ENCODE measurements around the gene URGCP.
"Not testable (repeated sequence)": the region's sequence is repeated elsewhere in the genome, so short reads cannot be mapped to it uniquely, and the experiment has no call there.

URGCP gene

DNA sequence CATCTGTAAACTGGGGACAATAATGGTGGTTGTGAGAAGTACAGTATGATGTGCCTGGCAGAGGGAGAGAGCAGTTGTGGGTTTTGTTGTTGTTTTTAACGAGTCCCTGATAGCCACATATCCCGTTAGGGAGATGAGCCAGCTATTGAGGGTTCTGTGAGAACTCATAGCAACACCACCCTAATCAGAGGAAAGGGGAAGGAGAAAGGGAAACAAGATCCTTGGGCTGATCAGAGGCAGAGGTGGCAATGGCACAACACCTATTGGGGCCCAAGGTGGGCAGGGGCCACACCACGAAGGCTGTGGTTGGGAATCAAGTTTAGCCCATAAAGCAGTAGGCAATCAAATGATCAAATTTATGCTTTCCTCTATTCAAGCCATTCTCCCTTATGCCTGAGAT, 35.3 kb downstream of the URGCP start:
- no peak for DNase-seq

DNA sequence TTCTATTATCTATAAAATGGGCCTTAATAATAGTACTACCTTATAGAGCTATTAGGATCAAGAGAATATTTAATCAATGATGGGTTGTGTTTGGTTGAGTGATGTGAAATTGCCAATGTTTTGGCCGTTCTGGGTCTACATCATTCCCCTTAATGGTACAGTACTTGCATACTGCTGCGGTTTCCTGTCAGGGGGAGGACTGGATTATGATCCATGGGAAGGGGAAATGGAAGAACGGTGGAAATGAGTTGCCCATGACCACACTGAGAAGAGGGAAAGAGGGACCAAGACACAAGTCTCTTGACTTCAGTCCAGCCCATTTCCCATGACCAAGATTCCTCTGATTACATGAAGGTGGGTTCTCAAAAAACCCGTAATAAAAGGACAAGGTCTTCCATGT, 36.1 kb downstream of the URGCP start:
- DNase-seq: no peak

DNA sequence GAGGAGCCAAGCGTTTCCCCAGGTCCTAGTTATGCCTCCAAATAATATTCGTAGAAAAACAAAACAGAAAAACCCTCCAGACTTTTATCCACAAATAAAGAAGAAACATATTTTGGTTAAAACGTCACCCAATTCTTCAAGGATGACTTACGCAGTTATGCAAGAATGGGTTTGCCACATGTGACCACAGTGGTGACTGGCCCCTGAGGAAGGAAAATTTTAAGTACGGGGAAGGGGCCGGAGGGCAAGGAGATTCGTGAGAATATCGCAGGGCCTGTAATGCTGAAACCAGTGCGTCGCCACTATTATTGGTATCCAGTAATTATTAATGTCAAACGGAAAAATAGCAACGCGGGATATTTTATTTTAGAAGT, 36.5 kb downstream of the URGCP start:
- DNase-seq: no peak

DNA sequence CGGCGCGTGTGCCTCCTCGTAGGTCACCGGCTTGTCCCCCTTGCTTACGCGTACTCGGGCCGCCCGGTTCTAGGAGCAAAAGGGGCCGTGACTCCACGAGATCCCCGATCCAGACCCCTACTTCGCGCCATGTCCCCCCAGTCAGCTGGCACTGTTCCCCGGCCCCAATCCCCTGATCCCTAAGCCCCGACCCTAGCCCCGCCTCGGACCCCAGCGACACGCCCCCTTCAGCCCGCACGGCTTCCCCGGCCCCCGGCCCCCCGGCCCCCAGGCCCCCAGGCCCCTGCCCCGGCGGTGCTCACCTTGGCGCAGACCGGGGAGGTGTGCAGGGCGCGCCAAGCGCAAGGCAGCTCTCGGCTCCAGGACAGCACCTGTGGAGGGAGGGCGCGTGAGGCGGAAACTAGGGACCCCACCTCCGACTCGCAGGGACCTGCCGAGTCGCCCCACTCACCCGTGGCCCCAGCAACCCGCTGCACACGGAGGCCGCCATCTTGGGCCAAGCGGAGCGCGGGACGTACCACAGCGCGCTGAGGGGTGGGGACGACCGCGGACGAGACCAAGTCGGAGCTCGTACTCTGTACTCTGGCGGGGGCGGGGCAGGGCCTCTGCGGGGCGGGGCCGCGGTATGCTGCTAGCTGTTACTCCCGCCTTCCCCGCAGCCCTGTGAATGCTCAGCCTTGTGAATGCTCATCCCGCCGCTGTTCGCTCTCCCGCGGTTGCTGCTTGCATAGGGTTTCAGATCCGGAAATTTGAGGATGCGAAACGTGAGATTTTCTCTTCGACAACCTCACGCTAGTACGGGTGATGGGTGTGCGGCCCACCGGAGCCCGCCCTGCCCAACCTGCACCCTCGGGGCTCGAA, 37.2 kb downstream of the URGCP start, which contains the start of gene MRPS24:
Gene MRPS24, minus strand, starts transcription at position 512 of the 861 bp plus-strand sequence. Its CDS starts 22 bp downstream, at position 490.
- DNase-seq: peak; percentile 97

DNA sequence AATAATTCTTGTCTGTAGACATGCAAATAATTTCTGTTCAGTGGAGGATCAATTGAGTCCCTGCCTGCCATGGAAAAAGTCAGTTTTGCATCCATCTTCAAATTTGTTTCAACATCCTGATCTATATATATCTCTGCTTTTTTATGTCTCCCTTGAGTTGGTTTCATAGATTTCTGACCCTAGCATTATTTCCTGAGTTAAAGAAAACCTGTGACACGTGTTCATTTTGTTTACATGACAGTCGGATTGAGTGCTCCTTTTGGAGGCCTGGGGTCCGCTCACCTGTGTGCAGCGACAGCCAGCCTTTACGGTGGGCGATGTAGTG, 37.8 kb downstream of the URGCP start:
- DNase-seq: no peak

DNA sequence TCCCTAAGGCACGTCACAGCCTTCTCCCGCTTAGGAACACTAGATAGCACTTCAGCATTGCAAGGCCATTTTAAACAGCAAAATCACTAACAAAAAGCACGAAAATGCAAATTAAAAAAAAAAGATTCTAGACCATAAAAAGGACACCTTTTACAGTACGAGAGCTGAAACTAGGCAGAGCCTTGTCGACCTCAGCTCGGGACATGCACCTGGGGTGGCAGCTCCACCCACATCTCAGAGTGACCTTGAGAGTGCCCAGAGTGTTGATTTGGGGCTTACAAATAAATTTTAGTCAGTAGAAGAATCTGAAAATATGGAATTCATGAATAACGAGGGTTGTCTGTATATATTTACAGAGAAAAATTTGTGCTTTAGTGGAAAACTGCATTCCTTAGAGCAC, 38.2 kb downstream of the URGCP start:
- DNase-seq: no peak

DNA sequence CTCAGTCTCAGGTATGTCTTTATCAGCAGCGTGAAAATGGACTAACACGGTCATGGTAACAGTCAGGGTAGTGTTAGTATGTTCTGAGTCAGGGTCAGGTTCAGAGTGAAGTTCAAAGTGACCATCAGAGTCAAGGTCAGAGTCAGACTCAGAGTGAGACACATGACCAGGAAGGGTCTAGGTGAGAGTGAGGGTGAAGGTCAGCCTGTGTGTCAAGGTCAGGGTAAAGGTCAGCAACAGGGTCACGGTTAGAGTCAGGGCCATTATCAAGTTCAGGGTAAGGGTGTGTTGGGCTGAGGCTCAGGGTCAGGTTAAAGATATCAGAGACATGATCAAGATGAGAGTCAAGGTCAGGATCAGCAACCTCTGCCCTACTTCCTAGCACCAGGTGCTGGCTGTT, 41.1 kb downstream of the URGCP start:
- no peak for DNase-seq

DNA sequence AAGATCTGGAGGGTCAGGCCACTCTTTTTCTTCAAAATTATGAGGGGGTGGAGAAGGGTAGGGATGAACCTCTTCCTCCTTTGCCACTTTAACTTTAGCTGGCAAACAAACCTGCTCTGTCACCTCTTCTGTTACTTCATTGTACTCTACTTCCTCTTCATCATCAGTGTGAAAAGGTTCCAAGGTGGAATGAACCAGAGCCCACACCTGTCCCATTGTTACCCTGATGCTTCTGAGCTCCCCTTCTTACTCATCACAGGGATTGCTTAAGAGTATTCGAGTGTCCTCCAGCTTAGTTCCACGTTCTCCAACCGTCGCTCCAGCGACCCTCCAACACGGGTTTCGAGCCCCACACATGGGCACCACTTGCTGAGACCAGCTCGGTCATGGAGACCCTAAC, 42.3 kb downstream of the URGCP start:
- DNase-seq: no peak

DNA sequence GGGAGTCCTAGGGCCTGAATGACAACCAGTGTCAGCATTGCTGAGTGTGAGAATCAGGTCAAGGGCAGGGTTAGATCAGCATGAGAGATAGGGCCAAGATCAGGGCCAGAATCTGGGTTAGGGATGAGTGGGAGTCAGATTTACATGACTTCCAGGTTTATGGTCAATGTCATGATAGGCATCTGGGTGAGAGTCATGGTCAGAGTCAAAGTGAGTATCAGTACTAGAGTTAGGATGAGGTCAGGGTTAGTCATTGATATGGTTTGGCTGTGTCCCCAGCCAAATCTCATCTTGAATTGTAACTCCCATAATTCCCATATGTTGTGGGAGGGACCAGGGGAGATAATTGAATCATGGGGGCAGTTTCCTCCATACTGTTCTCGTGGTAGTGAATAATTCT, 49.4 kb downstream of the URGCP start:
- no peak for DNase-seq

DNA sequence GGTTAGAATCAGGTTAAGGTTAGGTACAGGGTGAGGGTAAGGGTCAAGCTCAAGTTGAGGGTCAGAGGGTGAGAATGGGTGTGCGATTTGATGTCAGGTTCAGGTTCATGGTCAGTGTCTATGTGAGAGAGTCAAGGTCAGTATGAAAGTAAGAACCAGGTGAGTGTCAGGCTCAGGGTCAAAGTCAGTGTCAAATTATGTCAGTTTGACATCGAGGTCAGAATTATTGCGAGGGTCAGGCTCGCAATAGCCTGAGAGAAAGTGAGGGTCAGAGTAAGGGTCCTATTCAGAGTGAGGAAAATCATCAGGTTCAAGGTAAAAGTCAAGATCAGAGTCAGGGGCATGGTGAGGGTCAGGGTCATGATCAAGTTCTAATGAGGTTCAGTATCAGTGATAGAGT, 50.1 kb downstream of the URGCP start:
- DNase-seq: no peak

DNA sequence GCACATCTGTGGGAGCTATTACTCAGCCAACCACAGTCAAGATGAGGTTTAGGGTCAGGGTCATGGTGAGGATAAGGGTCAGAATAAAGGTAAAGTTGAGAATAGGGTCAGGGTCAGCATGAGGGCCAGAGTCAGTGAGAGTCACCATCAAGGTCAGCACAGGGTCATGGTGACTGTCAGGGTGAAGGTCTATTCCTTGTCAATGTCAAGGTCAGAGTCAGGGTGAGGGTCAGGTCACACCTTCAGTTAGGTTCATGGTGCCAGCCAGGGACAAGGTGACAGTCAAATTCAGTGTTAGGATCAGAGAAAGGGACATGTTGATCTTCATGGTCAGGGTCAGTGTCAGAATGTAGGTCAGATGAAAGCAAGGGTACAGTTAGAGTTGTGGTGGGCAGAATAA, 51.2 kb downstream of the URGCP start:
- DNase-seq: no peak

DNA sequence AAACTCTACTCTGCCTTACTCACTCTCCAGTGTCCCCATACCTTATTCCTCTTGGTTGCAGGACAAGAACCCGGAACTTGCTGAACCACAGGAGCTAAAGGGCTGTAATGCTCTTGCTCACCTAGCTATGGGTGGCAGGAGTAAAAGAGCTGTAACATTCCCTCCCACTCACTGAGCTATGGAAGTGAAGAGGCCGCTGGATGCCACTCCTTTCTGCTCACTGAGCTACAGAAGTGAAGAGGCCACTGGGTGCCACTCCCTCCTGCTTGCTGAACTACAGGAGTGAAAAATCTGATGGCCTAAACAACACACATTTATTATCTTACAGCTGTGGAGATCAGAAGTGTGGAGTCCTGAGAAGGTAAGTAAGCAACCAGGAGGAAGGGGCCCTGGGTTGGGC, 54.6 kb downstream of the URGCP start:
- no peak for DNase-seq

DNA sequence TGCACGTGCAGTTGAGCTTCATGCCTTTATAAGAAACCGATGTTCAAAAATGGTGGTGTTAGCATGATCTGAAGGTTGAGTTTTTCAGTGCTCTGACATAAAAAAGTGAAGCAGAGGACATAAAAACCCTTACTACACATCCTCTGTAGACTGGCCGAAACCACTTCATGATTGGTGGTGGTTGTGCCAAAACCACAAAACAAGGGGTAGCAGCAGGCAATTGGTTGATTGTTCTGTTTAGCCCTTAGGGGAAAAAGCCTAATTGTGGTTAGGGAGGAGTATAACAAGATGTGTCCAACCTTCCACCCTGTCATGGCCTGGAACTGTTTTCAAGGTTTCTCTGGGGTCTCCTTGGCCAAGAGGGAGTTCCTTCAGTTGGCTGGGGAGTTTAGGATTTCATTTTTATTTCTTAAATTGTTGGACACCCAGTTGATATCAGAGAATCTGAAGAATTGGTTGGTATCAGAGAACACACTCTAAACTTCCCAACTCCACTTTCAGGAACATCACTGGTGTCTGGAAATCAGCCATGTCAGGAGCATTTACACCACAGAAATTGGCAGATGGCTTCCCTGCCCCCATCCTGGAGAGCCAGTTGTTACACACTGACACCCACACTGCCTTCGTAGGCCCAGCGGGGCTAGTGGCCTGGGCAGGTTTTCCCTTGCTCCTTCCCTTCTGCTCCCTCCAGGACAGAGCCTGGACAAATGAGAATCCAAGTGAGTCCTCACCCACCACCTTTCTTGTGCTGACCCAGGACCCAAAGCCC, 55.9 kb downstream of the URGCP start:
- no peak for DNase-seq

DNA sequence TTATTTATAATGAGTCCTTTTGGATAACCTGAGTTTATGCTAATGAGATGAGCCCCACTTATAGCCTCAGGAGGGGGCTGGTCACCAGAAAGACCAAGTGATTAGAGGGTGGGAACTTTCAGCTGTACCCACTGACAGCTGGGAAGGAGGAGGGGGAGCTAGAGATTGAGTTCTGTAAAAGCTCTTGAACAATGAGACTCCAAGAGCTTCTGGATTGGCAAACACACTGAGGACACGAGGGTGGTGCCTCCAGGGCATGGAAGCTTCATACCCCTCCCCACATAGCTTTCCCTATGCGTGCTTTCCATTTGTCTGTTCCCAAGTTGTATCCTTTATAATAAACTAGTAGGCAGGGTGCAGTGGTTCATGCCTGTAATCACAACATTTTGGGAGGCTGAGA, 57.3 kb downstream of the URGCP start:
- DNase-seq: no peak

DNA sequence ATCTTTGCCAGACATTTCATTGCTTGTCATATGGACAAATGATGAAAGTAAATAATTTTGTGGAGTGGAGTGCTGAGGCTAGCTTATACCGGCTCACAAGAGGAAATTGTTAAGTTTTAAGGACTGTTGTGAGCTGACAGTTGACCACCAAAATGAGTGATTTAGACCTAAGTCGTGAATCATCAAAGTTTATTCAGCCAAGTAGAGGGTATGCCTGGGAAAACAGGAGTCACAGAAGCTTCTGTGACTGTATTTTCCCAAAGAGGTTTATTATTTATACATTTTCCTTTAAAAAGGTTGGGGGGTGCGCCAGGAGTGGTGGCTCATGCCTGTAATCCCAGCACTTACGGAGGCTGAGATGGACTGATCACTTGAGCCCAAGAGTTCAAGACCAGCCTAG, 58.9 kb downstream of the URGCP start:
- no peak for DNase-seq

DNA sequence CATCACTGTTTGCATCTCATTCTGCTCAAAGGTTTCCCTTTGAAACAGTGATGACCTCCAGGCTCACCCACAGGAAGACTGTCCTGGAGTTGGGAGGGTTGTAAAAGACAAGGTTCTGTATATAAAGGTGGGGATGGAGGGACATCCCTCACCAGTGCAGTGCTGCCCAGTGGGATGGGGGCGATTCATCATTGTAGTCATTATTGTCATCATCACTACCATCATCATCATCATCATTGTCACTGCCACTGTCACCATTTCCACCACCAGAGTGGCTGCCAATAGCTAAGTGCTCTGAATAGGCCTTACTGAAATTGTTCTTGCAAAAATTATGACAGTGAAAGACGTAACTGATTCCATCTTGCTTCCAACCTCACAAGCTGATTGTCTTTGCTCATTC, 61.7 kb downstream of the URGCP start:
- DNase-seq: no peak

DNA sequence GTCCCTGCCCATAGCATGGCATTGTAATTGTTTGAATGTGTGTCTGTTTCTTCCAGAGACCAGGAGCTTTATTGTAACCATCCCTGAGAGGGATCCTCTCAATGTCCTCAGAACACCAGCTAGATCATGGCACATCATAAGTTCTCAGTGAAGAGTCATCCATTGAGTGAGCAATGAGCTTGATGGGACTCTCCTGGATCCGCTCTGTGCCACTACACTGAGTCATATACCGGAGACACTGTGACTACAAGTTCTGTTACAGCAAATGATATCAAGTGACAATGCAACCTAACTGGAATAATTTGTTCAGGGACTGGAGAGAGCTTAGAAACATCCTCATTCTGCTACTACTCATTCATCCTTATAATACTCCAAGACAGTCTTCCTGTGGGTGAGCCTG, 62.1 kb downstream of the URGCP start:
- no peak for DNase-seq

DNA sequence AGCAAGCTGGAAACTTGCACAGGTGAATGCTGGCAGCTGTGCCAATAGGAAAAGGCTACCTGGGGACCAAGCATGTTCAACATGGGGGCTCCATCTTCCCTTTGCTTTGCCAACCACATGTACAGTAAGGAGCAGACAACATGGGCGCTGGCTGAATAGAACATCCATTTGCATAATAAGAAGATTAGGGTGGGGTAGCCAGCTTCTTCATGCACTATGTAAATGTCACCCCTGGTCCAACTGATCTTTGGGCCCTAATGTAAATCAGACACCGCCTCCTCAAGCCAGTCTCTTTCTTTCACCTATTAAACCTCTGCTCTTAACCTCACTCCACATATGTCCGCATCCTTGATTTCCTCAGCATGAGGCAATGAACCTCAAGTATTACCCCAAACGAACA, 63.1 kb downstream of the URGCP start:
- DNase-seq: no peak

DNA sequence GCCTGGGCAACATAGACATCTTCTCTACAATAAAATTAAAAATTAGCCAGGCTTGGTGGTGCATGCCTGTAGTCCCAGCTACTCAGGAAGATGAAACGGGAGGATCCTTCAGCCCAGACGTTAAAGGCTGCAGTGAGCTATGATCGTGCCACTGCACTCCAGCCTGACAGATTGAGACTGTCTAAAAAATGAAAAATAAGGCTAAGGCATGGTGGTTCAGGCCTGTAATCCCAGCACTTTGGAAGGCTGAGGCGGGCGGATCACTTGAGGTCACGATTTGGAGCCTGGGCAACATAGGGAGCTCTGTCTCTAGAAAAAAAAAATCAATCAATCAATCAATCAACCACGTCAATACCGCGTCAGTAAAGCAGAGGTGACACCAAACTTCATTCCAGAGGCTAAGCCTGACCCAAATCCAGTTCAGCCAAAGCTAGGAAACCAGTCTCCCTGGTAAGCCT, 68.2 kb downstream of the URGCP start:
- no peak for DNase-seq

DNA sequence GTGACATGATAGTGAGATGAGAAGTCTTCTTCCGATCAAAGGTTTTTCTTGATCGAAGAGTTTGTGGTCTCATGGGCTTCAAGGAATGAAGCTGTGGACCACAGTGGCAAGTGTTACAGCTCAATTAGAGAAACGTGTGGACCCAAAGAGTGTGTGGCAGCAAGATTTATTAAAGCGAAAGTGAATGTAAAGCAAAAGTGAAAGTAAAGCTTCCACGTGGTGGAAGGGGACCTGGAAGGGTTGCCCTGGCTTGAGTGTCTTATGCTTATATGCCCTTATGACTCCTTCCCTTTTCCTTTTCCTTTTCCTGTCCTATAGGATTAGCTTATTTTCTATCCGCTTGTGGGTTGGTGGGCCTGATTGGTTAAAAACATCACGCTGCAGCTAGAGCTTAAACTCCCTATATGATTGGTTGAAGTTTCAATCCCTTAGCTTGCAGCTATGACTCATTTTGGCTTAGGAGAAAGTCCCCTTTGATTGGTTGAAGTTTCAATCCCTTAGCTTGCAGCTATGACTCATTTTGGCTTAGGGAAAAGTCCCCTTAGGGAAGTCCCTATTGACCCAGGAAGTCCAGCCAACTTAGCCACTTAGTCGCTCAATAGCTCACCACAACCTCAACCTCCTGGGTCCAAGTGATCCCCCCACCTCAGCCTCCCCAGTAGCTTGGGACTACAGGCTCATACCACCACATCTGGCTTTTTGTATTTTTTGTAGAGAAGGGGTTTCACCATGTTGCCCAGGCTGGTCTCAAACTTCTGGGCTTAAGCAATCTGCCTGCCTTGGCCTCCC, 71.7 kb downstream of the URGCP start:
- DNase-seq: peak; percentile 9

DNA sequence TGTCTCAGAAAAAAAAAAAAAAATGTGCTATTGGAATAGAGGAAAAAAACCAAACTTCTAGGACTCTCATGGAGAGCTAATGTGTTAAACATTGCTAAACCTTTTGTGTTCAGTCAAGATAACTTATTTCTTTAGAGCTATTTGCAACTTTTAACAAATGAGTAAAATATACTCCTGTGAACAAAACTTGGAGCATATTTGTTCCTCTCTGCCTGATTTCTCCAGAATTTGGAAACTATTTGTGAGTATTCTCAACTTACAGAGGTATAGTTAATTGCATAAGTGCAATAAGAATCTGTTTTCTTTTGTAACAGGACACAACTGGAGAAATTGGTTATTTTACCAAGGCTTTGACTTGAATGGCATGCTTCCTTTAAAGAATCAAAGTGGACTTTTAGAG, 75.5 kb downstream of the URGCP start:
- DNase-seq: not testable (repeated sequence)

Measured in T-helper 9 cell (primary cell).